PC-3 (cell line): Measurements from ENCODE around the gene PSMD7. TPM values are rescaled to one million over a fixed set of nuclear protein-coding genes. Genes with fewer than 3 reads are reported as not detected.

Experiments used
- ATAC-seq: fragments of 200-7000 bp; cut with Tn5 transposase; 2 replicates; pipeline ENCODE4 v1.9.1; 2020; ENCODE audit warnings: mild to moderate bottlenecking, moderate library complexity
- BruUV-seq: library from RNA; stranded (reverse); fragments of 400-500 nt; replicated peaks from 2 replicates; lab custom pipeline; 2021; lab: Mats Ljungman, UMichigan
- CTCF ChIA-PET: fragments of 300-600 bp; sonication (Branson Sonifier 250); formaldehyde crosslinking; loops from one replicate; lab custom pipeline; 2022; ENCODE audit warnings: antibody characterized with exemption; lab: Charles Lee
- POLR2A ChIA-PET: fragments of 300-600 bp; sonication (Branson Sonifier 250); formaldehyde crosslinking; loops from one replicate; lab custom pipeline; 2022; ENCODE audit warnings: antibody characterized with exemption; ENCODE audit not compliant: unreplicated experiment; lab: Charles Lee
- DNase-seq: peaks from one replicate; pipeline ENCODE4 v3.0.0-alpha.2; 2015
- H2AFZ ChIP-seq: fragments of 300-600 bp; sonication (generic); 2 replicates; pipeline ENCODE4 v1.6.0; 2016; ENCODE audit warnings: antibody characterized with exemption, low read length
- H3F3A ChIP-seq: fragments of 300-600 bp; sonication (generic); one replicate; pipeline ENCODE4 v1.6.0; 2017; ENCODE audit warnings: antibody characterized with exemption, low read length, control low read depth, mild to moderate bottlenecking; ENCODE audit not compliant: unreplicated experiment
- H3K27ac ChIP-seq: fragments of 300-600 bp; sonication (generic); 2 replicates; pipeline ENCODE4 v1.5.1; 2016; ENCODE audit warnings: mild to moderate bottlenecking, low read length
- H3K27me3 ChIP-seq: fragments of 300-600 bp; sonication (generic); 2 replicates; pipeline ENCODE4 v1.6.1; 2016; ENCODE audit warnings: low read length, mixed read lengths
- H3K36me3 ChIP-seq: fragments of 300-600 bp; sonication (generic); 2 replicates; pipeline ENCODE4 v1.6.1; 2016; ENCODE audit warnings: low read depth, mixed run types, low read length, mixed read lengths
- H3K4me1 ChIP-seq: fragments of 300-600 bp; sonication (generic); 2 replicates; pipeline ENCODE4 v1.5.1; 2016; ENCODE audit warnings: low read length; ENCODE audit not compliant: insufficient read depth
- H3K4me2 ChIP-seq: fragments of 300-600 bp; sonication (generic); 2 replicates; pipeline ENCODE4 v1.6.0; 2016; ENCODE audit warnings: low read length
- H3K4me3 ChIP-seq: fragments of 300-600 bp; sonication (generic); 2 replicates; pipeline ENCODE4 v1.5.1; 2016; ENCODE audit warnings: mild to moderate bottlenecking, low read length, mixed read lengths
- H3K79me2 ChIP-seq: fragments of 300-600 bp; sonication (generic); 2 replicates; pipeline ENCODE4 v1.6.1; 2017; ENCODE audit warnings: low read length, mixed read lengths
- H3K9ac ChIP-seq: fragments of 300-600 bp; sonication (generic); 2 replicates; pipeline ENCODE4 v1.6.0; 2016; ENCODE audit warnings: mild to moderate bottlenecking, low read length
- H3K9me2 ChIP-seq: fragments of 300-600 bp; sonication (generic); replicated peaks from 2 replicates; pipeline ENCODE4 v1.6.1; 2016; ENCODE audit warnings: mixed run types, low read length, mixed read lengths
- H3K9me3 ChIP-seq: fragments of 300-600 bp; sonication (generic); 2 replicates; pipeline ENCODE4 v1.6.1; 2016; ENCODE audit warnings: low read length, mixed read lengths
- H4K20me1 ChIP-seq: fragments of 300-600 bp; sonication (generic); 2 replicates; pipeline ENCODE4 v1.6.1; 2016; ENCODE audit warnings: low read length, mixed read lengths
- CTCF ChIP-seq: fragments of 300-600 bp; sonication (generic); conservative IDR thresholded peaks from 2 replicates; pipeline ENCODE4 v1.5.1; 2017; ENCODE audit warnings: antibody characterized with exemption, low read depth, mild to moderate bottlenecking, low read length
- EZH2 ChIP-seq: fragments of 300-600 bp; sonication (generic); IDR thresholded peaks from one replicate; pipeline ENCODE4 v1.6.1; 2017; ENCODE audit warnings: antibody characterized with exemption, mild to moderate bottlenecking, low read length; ENCODE audit not compliant: unreplicated experiment
- EZH2phosphoT487 ChIP-seq: fragments of 300-600 bp; sonication (generic); IDR thresholded peaks from 2 replicates; pipeline ENCODE4 v1.6.1; 2018; ENCODE audit warnings: mild to moderate bottlenecking, antibody characterized with exemption, low read length, borderline replicate concordance
- intact Hi-C: fragments of 100-400 bp; cut with micrococcal nuclease; formaldehyde crosslinking; loops from 2 replicates; pipeline ENCODE4 v1.9.0; 2023
- total RNA-seq: library from RNA; depleted of rRNA; stranded (reverse); fragments of >200 nt; gene quantifications from 2 replicates; pipeline ENCODE4 v1.2.3, GENCODE V29; 2014

PSMD7 gene
- total RNA-seq, 1 experiment from 2014 or later, result 70.3 TPM

DNA sequence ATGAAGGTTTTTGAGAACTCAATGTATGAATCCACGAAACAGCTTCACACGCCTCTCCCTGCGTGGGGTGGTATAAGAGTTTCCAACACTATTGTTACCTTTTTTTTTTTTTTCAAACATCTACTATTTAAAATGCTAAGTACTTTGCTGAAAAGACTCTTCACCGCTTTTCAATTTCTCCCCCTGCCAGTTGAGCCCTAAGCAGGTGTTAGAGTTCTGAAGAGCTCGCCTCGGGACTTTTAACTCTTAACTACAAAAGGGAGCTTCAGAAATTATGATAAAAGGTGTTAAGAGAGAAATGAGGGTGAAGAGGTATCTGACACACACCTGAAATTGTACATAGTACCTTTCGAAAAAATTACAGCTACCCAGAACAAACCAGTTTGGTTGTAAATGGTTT is 20.9 kb upstream of the PSMD7 start:
- no peaks in the 10 kb centered on the region for H3K9me2 ChIP-seq
- intact Hi-C loops, result loop anchor here (5.0 kb wide), 1 partner anchor 318 kb away; no protein-coding TSS in a partner anchor
- no peaks in the 10 kb centered on the region for H3K4me1 ChIP-seq
- no peaks in the 10 kb centered on the region for H3K9me3 ChIP-seq
- DNase-seq, result no peak
- BruUV-seq, result no TSS peak
- H3K36me3 ChIP-seq, result no peaks in the 10 kb centered on the region
- H3K9ac ChIP-seq, result no peak overlapping the region
- H4K20me1 ChIP-seq, result no peaks in the 10 kb centered on the region
- ChIA-PET CTCF (interaction anchor here (0.6 to 1.0 kb wide), 2 partner anchors 211 to 240 kb away, joined by 5 read pairs; no protein-coding TSS in a partner anchor), POLR2A (no interaction called here)
- no peaks in the 10 kb centered on the region for H3K79me2 ChIP-seq
- H2AFZ ChIP-seq, result no peak overlapping the region
- no peak overlapping the region for H3K4me3 ChIP-seq
- H3K4me2 ChIP-seq, result no peak overlapping the region
- H3F3A ChIP-seq, result no peaks in the 10 kb centered on the region
- no peak overlapping the region for H3K27ac ChIP-seq
- ATAC-seq, result no peak
- TF ChIP-seq CTCF, result no peak
- H3K27me3 ChIP-seq, result peaks cover 24% of the 10 kb centered on the region; the same call in 1 of the 2 replicates

GRCh38 chr16:74277974-74278373 is 18.6 kb upstream of the PSMD7 start:
- H3K4me3 ChIP-seq, result no peak overlapping the region
- DNase-seq (no peak), ATAC-seq (no peak)
- TF ChIP-seq EZH2phosphoT487 (no peak), CTCF (no peak), EZH2 (no peak)
- no peaks in the 10 kb centered on the region for H3F3A ChIP-seq
- BruUV-seq, result no TSS peak
- no peaks in the 10 kb centered on the region for H4K20me1 ChIP-seq
- intact Hi-C loops, result loop anchor here (5.0 kb wide), 1 partner anchor 321 kb away; no protein-coding TSS in a partner anchor
- ChIA-PET POLR2A (no interaction called here), CTCF (no interaction called here)
- H3K9me3 ChIP-seq, result no peaks in the 10 kb centered on the region
- no peaks in the 10 kb centered on the region for H3K9me2 ChIP-seq
- H3K4me2 ChIP-seq, result no peak overlapping the region
- H3K79me2 ChIP-seq, result no peaks in the 10 kb centered on the region
- H2AFZ ChIP-seq, result no peak overlapping the region
- H3K36me3 ChIP-seq, result no peaks in the 10 kb centered on the region
- H3K9ac ChIP-seq, result no peak overlapping the region
- peaks cover 24% of the 10 kb centered on the region; the same call in 1 of the 2 replicates for H3K27me3 ChIP-seq
- H3K27ac ChIP-seq, result no peak overlapping the region
- H3K4me1 ChIP-seq, result no peaks in the 10 kb centered on the region

DNA sequence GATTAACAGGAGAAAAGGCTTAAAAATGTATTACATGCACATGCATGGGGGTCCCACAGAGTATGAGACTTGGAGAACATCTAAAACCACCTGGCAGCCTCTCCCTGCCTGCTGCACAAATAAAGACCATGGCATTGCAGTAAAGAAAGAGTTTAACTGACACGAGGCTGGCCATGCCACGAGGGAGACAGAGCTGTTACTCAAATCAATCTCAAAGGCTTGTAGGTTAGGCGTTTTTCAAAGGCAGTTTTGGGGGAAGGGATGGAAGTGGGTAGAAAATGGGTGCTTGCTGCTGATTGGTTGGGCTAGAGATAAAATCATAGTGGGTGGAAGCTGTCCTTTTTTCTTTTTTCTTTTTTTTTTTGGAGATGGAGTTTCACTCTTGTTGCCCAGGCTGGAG is 17.3 kb upstream of the PSMD7 start:
- Histone ChIP-seq H3F3A (no peaks in the 10 kb centered on the region), H3K4me1 (no peaks in the 10 kb centered on the region), H3K27ac (no peak overlapping the region), H3K9me2 (no peaks in the 10 kb centered on the region), H3K4me3 (no peak overlapping the region), H2AFZ (no peak overlapping the region), H4K20me1 (no peaks in the 10 kb centered on the region), H3K4me2 (no peak overlapping the region), H3K79me2 (no peaks in the 10 kb centered on the region), H3K36me3 (no peaks in the 10 kb centered on the region), H3K9ac (no peak overlapping the region), H3K9me3 (no peaks in the 10 kb centered on the region), H3K27me3 (peaks cover 24% of the 10 kb centered on the region; the same call in 1 of the 2 replicates)
- intact Hi-C loops, result loop anchor here (5.0 kb wide), 1 partner anchor 322 kb away; no protein-coding TSS in a partner anchor
- no peak for TF ChIP-seq CTCF
- TF ChIP-seq EZH2phosphoT487, result no peak
- TF ChIP-seq EZH2, result no peak
- no TSS peak for BruUV-seq
- CTCF ChIA-PET, result no interaction called here
- DNase-seq, result no peak
- POLR2A ChIA-PET, result no interaction called here
- ATAC-seq, result no peak
